Activated CD8-positive, alpha-beta T cell treated with anti-CD3 and anti-CD28 coated beads for 36 hours (primary cell): ENCODE data around the gene OR8D2. TPM values are rescaled to one million over a fixed set of nuclear protein-coding genes. Genes with fewer than 3 reads are reported as not detected.

Source experiments
- ATAC-seq: fragments of 200-7000 bp; cut with Tn5 transposase; one replicate; pipeline ENCODE4 v1.10.0; 2021; ENCODE audit warnings: mild to moderate bottlenecking, moderate library complexity
- CTCF ChIA-PET: fragments of 350-600 bp; sonication (Branson Sonifier 250); formaldehyde crosslinking; loops from one replicate; lab custom pipeline; 2021; ENCODE audit warnings: antibody characterized with exemption; lab: Charles Lee
- POLR2A ChIA-PET: fragments of 350-600 bp; sonication (Branson Sonifier 250); formaldehyde crosslinking; loops from one replicate; lab custom pipeline; 2021; ENCODE audit warnings: antibody characterized with exemption; lab: Charles Lee
- DNase-seq: peaks from one replicate; pipeline ENCODE4 v3.0.0-alpha.2; 2020
- H3K27ac Mint-ChIP-seq: one replicate; pipeline ENCODE4 v1.8.0; 2021; ENCODE audit warnings: mild to moderate bottlenecking, mixed read lengths
- H3K27me3 Mint-ChIP-seq: one replicate; pipeline ENCODE4 v1.8.0; 2021; ENCODE audit warnings: mixed read lengths
- H3K36me3 Mint-ChIP-seq: one replicate; pipeline ENCODE4 v1.8.0; 2021; ENCODE audit warnings: low read depth, mixed read lengths
- H3K4me1 Mint-ChIP-seq: one replicate; pipeline ENCODE4 v1.8.0; 2021; ENCODE audit warnings: low read depth, mixed read lengths
- H3K4me3 Mint-ChIP-seq: one replicate; pipeline ENCODE4 v1.8.0; 2021; ENCODE audit warnings: mild to moderate bottlenecking, moderate library complexity, mixed read lengths
- H3K9me3 Mint-ChIP-seq: one replicate; pipeline ENCODE4 v1.8.0; 2021; ENCODE audit warnings: mixed read lengths
- CTCF ChIP-seq: fragments of 200-600 bp; IDR thresholded peaks from one replicate; pipeline ENCODE4 v1.8.0; 2022; ENCODE audit warnings: antibody characterized with exemption, mild to moderate bottlenecking
- intact Hi-C: fragments of 100-400 bp; cut with micrococcal nuclease; formaldehyde crosslinking; loops from one replicate; pipeline ENCODE4 v1.10.0; 2022
- total RNA-seq, 2 experiments: library from RNA; stranded (reverse); gene quantifications; one replicate each; pipeline ENCODE4 v1.2.3, GENCODE V29; 2021

OR8D2 gene
- total RNA-seq, 2 experiments from 2014 or later: not detected

DNA sequence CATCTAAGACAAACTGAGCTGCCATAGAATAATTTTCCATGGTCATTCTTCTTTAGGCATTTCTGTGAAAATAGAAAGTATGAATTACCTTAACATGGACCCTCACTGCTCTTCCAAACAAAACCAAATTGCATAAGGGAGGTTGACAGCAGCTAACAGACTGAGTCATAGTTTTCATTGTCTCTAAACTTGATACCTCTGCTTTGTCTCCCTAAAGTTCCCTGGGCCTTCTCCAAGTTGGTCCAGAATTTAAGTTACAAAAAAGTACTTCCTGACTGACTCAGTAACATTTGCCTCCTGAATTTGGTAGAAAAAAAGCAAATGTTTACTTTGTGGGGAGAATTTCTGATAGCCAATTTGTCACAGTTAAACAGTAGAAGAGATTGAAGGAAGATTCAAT is 9.3 kb downstream of the OR8D2 start:
- no peak overlapping the region for H3K4me3 Mint-ChIP-seq

DNA sequence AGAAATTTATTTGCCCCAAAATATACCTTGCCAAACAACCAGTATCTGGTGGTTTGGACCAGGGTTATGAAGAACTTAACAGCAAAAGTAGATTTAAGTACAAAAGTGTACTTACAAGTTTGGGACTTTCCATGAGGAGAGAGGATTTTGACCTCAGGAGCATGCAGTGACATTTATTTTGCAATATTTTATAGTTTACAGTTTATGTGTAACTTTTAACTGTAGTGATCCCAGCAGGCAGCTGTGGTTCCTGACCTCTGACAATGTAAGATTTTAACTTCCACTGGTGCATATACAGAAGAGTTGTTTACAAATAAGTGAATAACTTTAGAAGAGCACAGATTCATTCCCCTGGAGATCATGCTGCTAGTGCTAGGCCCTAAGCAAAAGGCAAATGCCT is 12.9 kb downstream of the OR8D2 start:
- Mint-ChIP-seq H3K27me3 (peaks cover 2% of the 10 kb centered on the region), H3K4me1 (no peaks in the 10 kb centered on the region), H3K36me3 (no peaks in the 10 kb centered on the region), H3K27ac (no peak overlapping the region), H3K9me3 (no peaks in the 10 kb centered on the region), H3K4me3 (no peak overlapping the region)
- no peak for TF ChIP-seq CTCF
- ChIA-PET CTCF (no interaction called here), POLR2A (no interaction called here)
- ATAC-seq (no peak), DNase-seq (no peak)
- intact Hi-C loops: no loop called here

More for the DNA sequence above, 9.3 kb downstream of the OR8D2 start:
- DNase-seq (no peak), ATAC-seq (no peak)
- Mint-ChIP-seq H3K27ac (no peak overlapping the region), H3K9me3 (no peaks in the 10 kb centered on the region), H3K4me1 (no peaks in the 10 kb centered on the region), H3K27me3 (no peaks in the 10 kb centered on the region), H3K36me3 (no peaks in the 10 kb centered on the region)
- ChIA-PET POLR2A (no interaction called here), CTCF (no interaction called here)
- TF ChIP-seq CTCF: no peak
- intact Hi-C loops: no loop called here

- DNase-seq (no peak), ATAC-seq (no peak)
- CTCF ChIA-PET: no interaction called here
- Mint-ChIP-seq H3K36me3 (no peaks in the 10 kb centered on the region), H3K27me3 (peaks cover 2% of the 10 kb centered on the region), H3K4me1 (no peaks in the 10 kb centered on the region), H3K9me3 (no peaks in the 10 kb centered on the region), H3K27ac (no peak overlapping the region), H3K4me3 (no peak overlapping the region)
- no peak for TF ChIP-seq CTCF
- POLR2A ChIA-PET: no interaction called here
- intact Hi-C loops: no loop called here
Measured at GRCh38 chr11:124302347-124303125, 17.5 kb downstream of the OR8D2 start.

GRCh38 chr11:124301548-124301947 is 18.4 kb downstream of the OR8D2 start:
- Mint-ChIP-seq H3K4me3 (no peak overlapping the region), H3K36me3 (no peaks in the 10 kb centered on the region)

More at GRCh38 chr11:124301548-124301947, 18.4 kb downstream of the OR8D2 start:
- Mint-ChIP-seq H3K27me3 (peaks cover 2% of the 10 kb centered on the region), H3K4me1 (no peaks in the 10 kb centered on the region), H3K27ac (no peak overlapping the region), H3K9me3 (no peaks in the 10 kb centered on the region)
- DNase-seq (no peak), ATAC-seq (no peak)
- ChIA-PET POLR2A (no interaction called here), CTCF (no interaction called here)
- no peak for TF ChIP-seq CTCF
- intact Hi-C loops: no loop called here
